HepG2 (cell line): ENCODE results near the gene ASPRV1. TPM values are rescaled to one million over a fixed set of nuclear protein-coding genes. Genes with fewer than 3 reads are reported as not detected.
A peak's percentile ranks its signal among the peaks of the same experiment; 100 is the strongest.

Source experiments
- AKAP8 ChIP-seq: sonication (generic); formaldehyde crosslinking; IDR thresholded peaks from 2 replicates; pipeline ENCODE4 v1.5.1; 2020; ENCODE audit warnings: mild to moderate bottlenecking, missing genetic modification reagents
- ARID3A ChIP-seq: IDR thresholded peaks from 2 replicates; pipeline ENCODE4 v1.6.1; 2012; ENCODE audit warnings: low read depth, low read length, improper control_type of control experiment
- FOXA1 ChIP-seq, 2 experiments: fragments of 450-650 bp in 1 of 2; sonication (generic) in 1 of 2; formaldehyde crosslinking in 1 of 2; IDR thresholded peaks; 2 replicates each; pipeline versions ENCODE4 v1.4.0 to v1.6.1; 2016 to 2020; ENCODE audit warnings: missing genetic modification reagents in 1 of 2
- ISL2 ChIP-seq: sonication (generic); formaldehyde crosslinking; IDR thresholded peaks from 2 replicates; pipeline ENCODE4 v1.5.0; 2020; ENCODE audit warnings: missing genetic modification reagents
- MAFG ChIP-seq: sonication (generic); formaldehyde crosslinking; IDR thresholded peaks from 2 replicates; pipeline ENCODE4 v1.5.1; 2020; ENCODE audit warnings: mild to moderate bottlenecking, missing genetic modification reagents
- NR2C2 ChIP-seq: sonication (generic); formaldehyde crosslinking; IDR thresholded peaks from 2 replicates; pipeline ENCODE4 v1.4.0; 2020; ENCODE audit warnings: missing genetic modification reagents, mild to moderate bottlenecking, moderate library complexity, borderline replicate concordance
- PBX3 ChIP-seq: sonication (generic); formaldehyde crosslinking; IDR thresholded peaks from 2 replicates; pipeline ENCODE4 v1.8.1; 2023; ENCODE audit warnings: missing genetic modification reagents, inconsistent platforms, borderline replicate concordance
- PHF8 ChIP-seq: sonication (generic); formaldehyde crosslinking; IDR thresholded peaks from 2 replicates; pipeline ENCODE4 v1.5.0; 2020; ENCODE audit warnings: missing genetic modification reagents
- ZNF510 ChIP-seq: sonication (generic); formaldehyde crosslinking; IDR thresholded peaks from 2 replicates; pipeline ENCODE4 v1.4.0; 2020; ENCODE audit warnings: low read depth, mild to moderate bottlenecking, missing genetic modification reagents
- ZNF710 ChIP-seq: sonication (generic); formaldehyde crosslinking; IDR thresholded peaks from 2 replicates; pipeline ENCODE4 v1.5.0; 2020; ENCODE audit warnings: mild to moderate bottlenecking, missing genetic modification reagents, borderline replicate concordance
- polyA plus RNA-seq, 8 experiments: library from polyadenylated mRNA; depleted of rRNA in 3 of 8; stranded (reverse) in 7 of 8; unstranded in 1 of 8; fragments of >200 nt; fragmentation: Illumina TruSeq in 4 of 8; extraction: Trizol in 4 of 8; gene quantifications; 2 replicates each; pipeline versions ENCODE4 v1.2.1 to v1.2.3, GENCODE V29; 2011 to 2016; ENCODE audit warnings: low read depth in 4 of 8, missing spikeins in 1 of 8, mixed read lengths in 1 of 8; ENCODE audit not compliant: insufficient read depth in 1 of 8
- total RNA-seq, 5 experiments: library from RNA; depleted of rRNA; stranded (reverse); fragments of >200 nt; fragmentation: Illumina TruSeq; extraction: Trizol; gene quantifications; 2 replicates each; pipeline ENCODE4 v1.2.3, GENCODE V29; 2016; ENCODE audit warnings: low read depth in 1 of 5
- TF ChIP-seq, protein P1 (sequence below): sonication (generic); formaldehyde crosslinking; IDR thresholded peaks from 2 replicates; pipeline ENCODE4 v1.8.1; 2022; ENCODE audit warnings: low read depth, mild to moderate bottlenecking, missing genetic modification reagents
- TF ChIP-seq, protein P2 (sequence below): IDR thresholded peaks from 2 replicates; pipeline ENCODE4 v1.6.1; 2016; ENCODE audit warnings: missing genetic modification reagents, missing compliant biosample characterization
- TF ChIP-seq, protein P3 (sequence below): IDR thresholded peaks from 2 replicates; pipeline ENCODE4 v1.6.1; 2016
- TF ChIP-seq, protein P4 (sequence below): sonication (generic); formaldehyde crosslinking; IDR thresholded peaks from 2 replicates; pipeline ENCODE4 v1.5.0; 2020; ENCODE audit warnings: missing genetic modification reagents, mild to moderate bottlenecking, borderline replicate concordance
- TF ChIP-seq, protein P5 (sequence below): sonication (generic); formaldehyde crosslinking; IDR thresholded peaks from 2 replicates; pipeline ENCODE4 v1.4.0; 2020; ENCODE audit warnings: mild to moderate bottlenecking, low read depth, missing genetic modification reagents

The ASPRV1 gene
- total and polyA plus RNA-seq, 2 of the 13 experiments (the other 11 are each of a cell fraction or from before 2014, with no cell fraction given): 0.40 to 0.48 TPM

DNA sequence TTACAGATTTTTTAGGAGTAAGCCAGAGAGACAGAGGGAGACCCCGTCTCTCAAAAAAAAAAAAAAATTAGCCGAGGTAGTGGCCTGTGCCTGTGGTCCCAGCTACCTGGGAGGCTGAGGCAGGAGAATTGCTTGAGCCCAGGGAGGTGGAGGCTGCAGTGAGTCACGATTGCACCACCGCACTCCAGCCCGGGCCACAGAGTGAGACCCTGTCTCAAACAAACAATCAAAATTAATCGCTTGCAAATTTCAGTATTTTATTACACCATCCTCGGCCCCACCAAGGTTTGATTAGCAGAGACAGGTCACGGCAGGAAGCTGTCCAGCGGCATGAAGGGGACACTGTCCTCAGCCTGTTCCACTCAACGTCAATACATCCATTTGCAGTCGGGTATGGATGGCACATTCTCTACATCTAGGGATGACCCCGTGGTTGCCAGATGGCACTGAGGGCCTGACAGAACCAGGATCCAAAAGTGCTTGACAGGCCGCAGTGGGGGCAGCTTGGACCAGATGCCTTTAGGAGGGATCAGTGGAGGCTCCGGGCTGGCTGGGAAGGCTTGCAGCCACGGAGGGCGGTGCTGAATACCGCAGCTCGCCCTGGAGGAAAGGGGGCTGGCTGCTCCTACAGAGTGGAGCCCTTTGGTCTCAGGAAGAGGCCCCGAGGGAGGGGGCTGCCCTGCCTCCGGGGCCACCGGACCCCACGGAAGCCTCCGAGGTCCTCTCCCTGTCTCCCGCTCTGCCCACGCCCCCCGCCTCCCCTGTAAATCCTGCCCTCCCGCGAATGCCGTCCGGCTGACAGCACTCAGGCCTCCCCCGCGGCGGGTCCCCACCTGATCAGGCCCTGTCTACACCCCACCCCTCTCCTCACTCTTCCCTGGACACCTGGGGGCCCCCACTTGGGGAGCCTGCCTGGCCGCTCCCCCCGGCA lies 13.1 kb downstream of the ASPRV1 start (continued):
- TF ChIP-seq, protein P1, sequence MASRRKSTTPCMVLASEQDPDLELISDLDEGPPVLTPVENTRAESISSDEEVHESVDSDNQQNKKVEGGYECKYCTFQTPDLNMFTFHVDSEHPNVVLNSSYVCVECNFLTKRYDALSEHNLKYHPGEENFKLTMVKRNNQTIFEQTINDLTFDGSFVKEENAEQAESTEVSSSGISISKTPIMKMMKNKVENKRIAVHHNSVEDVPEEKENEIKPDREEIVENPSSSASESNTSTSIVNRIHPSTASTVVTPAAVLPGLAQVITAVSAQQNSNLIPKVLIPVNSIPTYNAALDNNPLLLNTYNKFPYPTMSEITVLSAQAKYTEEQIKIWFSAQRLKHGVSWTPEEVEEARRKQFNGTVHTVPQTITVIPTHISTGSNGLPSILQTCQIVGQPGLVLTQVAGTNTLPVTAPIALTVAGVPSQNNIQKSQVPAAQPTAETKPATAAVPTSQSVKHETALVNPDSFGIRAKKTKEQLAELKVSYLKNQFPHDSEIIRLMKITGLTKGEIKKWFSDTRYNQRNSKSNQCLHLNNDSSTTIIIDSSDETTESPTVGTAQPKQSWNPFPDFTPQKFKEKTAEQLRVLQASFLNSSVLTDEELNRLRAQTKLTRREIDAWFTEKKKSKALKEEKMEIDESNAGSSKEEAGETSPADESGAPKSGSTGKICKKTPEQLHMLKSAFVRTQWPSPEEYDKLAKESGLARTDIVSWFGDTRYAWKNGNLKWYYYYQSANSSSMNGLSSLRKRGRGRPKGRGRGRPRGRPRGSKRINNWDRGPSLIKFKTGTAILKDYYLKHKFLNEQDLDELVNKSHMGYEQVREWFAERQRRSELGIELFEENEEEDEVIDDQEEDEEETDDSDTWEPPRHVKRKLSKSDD (CRISPR knock-in tag): no peak
- TF ChIP-seq AKAP8 (CRISPR knock-in tag): peak; percentile 69; the same call in 1 of the 2 replicates
- TF ChIP-seq NR2C2 (CRISPR knock-in tag): peak; percentile 28; the same call in 1 of the 2 replicates
- TF ChIP-seq, protein P2, sequence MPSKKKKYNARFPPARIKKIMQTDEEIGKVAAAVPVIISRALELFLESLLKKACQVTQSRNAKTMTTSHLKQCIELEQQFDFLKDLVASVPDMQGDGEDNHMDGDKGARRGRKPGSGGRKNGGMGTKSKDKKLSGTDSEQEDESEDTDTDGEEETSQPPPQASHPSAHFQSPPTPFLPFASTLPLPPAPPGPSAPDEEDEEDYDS (CRISPR knock-in tag): no peak
- TF ChIP-seq, protein P3, sequence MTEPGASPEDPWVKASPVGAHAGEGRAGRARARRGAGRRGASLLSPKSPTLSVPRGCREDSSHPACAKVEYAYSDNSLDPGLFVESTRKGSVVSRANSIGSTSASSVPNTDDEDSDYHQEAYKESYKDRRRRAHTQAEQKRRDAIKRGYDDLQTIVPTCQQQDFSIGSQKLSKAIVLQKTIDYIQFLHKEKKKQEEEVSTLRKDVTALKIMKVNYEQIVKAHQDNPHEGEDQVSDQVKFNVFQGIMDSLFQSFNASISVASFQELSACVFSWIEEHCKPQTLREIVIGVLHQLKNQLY (CRISPR knock-in tag): no peak
- TF ChIP-seq, protein P4, sequence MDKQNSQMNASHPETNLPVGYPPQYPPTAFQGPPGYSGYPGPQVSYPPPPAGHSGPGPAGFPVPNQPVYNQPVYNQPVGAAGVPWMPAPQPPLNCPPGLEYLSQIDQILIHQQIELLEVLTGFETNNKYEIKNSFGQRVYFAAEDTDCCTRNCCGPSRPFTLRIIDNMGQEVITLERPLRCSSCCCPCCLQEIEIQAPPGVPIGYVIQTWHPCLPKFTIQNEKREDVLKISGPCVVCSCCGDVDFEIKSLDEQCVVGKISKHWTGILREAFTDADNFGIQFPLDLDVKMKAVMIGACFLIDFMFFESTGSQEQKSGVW: no peak
- no peak for TF ChIP-seq MAFG (CRISPR knock-in tag)
- TF ChIP-seq PBX3 (CRISPR knock-in tag): no peak
- TF ChIP-seq ARID3A: no peak
- TF ChIP-seq, protein P5, sequence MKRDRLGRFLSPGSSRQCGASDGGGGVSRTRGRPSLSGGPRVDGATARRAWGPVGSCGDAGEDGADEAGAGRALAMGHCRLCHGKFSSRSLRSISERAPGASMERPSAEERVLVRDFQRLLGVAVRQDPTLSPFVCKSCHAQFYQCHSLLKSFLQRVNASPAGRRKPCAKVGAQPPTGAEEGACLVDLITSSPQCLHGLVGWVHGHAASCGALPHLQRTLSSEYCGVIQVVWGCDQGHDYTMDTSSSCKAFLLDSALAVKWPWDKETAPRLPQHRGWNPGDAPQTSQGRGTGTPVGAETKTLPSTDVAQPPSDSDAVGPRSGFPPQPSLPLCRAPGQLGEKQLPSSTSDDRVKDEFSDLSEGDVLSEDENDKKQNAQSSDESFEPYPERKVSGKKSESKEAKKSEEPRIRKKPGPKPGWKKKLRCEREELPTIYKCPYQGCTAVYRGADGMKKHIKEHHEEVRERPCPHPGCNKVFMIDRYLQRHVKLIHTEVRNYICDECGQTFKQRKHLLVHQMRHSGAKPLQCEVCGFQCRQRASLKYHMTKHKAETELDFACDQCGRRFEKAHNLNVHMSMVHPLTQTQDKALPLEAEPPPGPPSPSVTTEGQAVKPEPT (CRISPR knock-in tag): no peak; the same call in 1 of the 2 replicates
- peak; percentile 20; the same call in 1 of the 2 replicates for TF ChIP-seq ISL2 (CRISPR knock-in tag)
- no peak for TF ChIP-seq FOXA1 (IDR thresholded peaks at IDR 0.05)
- no peak for TF ChIP-seq FOXA1 (CRISPR knock-in tag; IDR thresholded peaks at IDR 0.05)
- no peak for TF ChIP-seq ZNF510 (CRISPR knock-in tag)
- no peak for TF ChIP-seq ZNF710 (CRISPR knock-in tag)
- no peak for TF ChIP-seq PHF8 (CRISPR knock-in tag)
